GM23248 (cell line): Measurements from ENCODE around the gene TOP3A. TPM values are rescaled to one million over a fixed set of nuclear protein-coding genes. Genes with fewer than 3 reads are reported as not detected.

ENCODE experiments used
- DNase-seq: peaks from one replicate; pipeline ENCODE4 v3.0.0-alpha.2; 2015
- H2AFZ ChIP-seq: fragments of 200-600 bp; sonication (generic); 2 replicates; pipeline ENCODE4 v1.6.1; 2016; ENCODE audit warnings: antibody characterized with exemption
- H3F3A ChIP-seq: fragments of 200-600 bp; sonication (generic); 2 replicates; pipeline ENCODE4 v1.6.1; 2016; ENCODE audit warnings: mild to moderate bottlenecking, antibody characterized with exemption, mixed run types; ENCODE audit not compliant: insufficient read depth
- H3K27ac ChIP-seq: fragments of 200-600 bp; sonication (generic); 2 replicates; pipeline ENCODE4 v1.5.1; 2016; ENCODE audit warnings: mild to moderate bottlenecking
- H3K27me3 ChIP-seq: fragments of 200-600 bp; sonication (generic); replicated peaks from 2 replicates; pipeline ENCODE4 v1.6.1; 2016; ENCODE audit warnings: mild to moderate bottlenecking; ENCODE audit not compliant: insufficient read depth
- H3K36me3 ChIP-seq: fragments of 200-600 bp; sonication (generic); 2 replicates; pipeline ENCODE4 v1.6.1; 2016; ENCODE audit warnings: low read depth, mild to moderate bottlenecking
- H3K4me1 ChIP-seq: fragments of 200-600 bp; sonication (generic); 2 replicates; pipeline ENCODE4 v1.6.1; 2016; ENCODE audit warnings: mild to moderate bottlenecking; ENCODE audit not compliant: insufficient read depth
- H3K4me2 ChIP-seq: fragments of 200-600 bp; sonication (generic); one replicate; pipeline ENCODE4 v1.6.1; 2016; ENCODE audit warnings: mild to moderate bottlenecking; ENCODE audit not compliant: unreplicated experiment
- H3K4me3 ChIP-seq: fragments of 200-600 bp; sonication (generic); 2 replicates; pipeline ENCODE4 v1.5.1; 2016; ENCODE audit warnings: mild to moderate bottlenecking
- H3K79me2 ChIP-seq: fragments of 200-600 bp; sonication (generic); 2 replicates; pipeline ENCODE4 v1.6.1; 2016; ENCODE audit warnings: mild to moderate bottlenecking; ENCODE audit not compliant: insufficient read depth
- H3K9ac ChIP-seq: fragments of 200-600 bp; sonication (generic); 2 replicates; pipeline ENCODE4 v1.6.1; 2016; ENCODE audit warnings: mild to moderate bottlenecking
- H3K9me2 ChIP-seq: fragments of 200-600 bp; sonication (generic); 2 replicates; pipeline ENCODE4 v1.6.1; 2016; ENCODE audit warnings: mixed run types, mild to moderate bottlenecking, moderate library complexity; ENCODE audit not compliant: insufficient read depth
- H3K9me3 ChIP-seq: fragments of 200-600 bp; sonication (generic); one replicate; pipeline ENCODE4 v1.6.1; 2017; ENCODE audit warnings: low read depth
- H4K20me1 ChIP-seq: fragments of 200-600 bp; sonication (generic); 2 replicates; pipeline ENCODE4 v1.6.0; 2016; ENCODE audit not compliant: insufficient read depth
- EZH2 ChIP-seq: fragments of 200-600 bp; sonication (generic); IDR thresholded peaks from 2 replicates; pipeline ENCODE4 v1.6.1; 2018; ENCODE audit warnings: antibody characterized with exemption, mild to moderate bottlenecking; ENCODE audit not compliant: insufficient read depth, poor library complexity, severe bottlenecking
- EZH2phosphoT487 ChIP-seq: fragments of 200-600 bp; sonication (generic); IDR thresholded peaks from 2 replicates; pipeline ENCODE4 v1.6.1; 2018; ENCODE audit warnings: antibody characterized with exemption, moderate library complexity, mild to moderate bottlenecking, low read depth; ENCODE audit not compliant: insufficient read depth
- WGBS, 2 experiments: methylation state at CpG; one replicate each; pipeline ENCODE4 v1.1.6; 2015 to 2017; ENCODE audit warnings: low lambda C conversion rate in 2 of 2, low coverage in 1 of 2; ENCODE audit errors: missing lambda C conversion rate in 2 of 2; 5-methylcytosine and 5-hydroxymethylcytosine counted together
- in situ Hi-C: fragments of 300-500 bp; cut with MboI; formaldehyde crosslinking; loops from 2 replicates; pipeline ENCODE4 v1.15.0; 2020
- polyA plus RNA-seq: library from polyadenylated mRNA; unstranded; fragments of >200 nt; fragmentation: Nextera tagmentation; extraction: Ambion mirVana; gene quantifications from 2 replicates; pipeline ENCODE4 v1.2.1, GENCODE V29; 2016
- total RNA-seq: library from RNA; depleted of rRNA; stranded (reverse); fragments of >200 nt; shearing (Covaris generic); gene quantifications from 2 replicates; pipeline ENCODE4 v1.2.3, GENCODE V29; 2014

The TOP3A gene
- total and polyA plus RNA-seq, 2 experiments from 2014 or later = 12.2 to 47.1 TPM

DNA sequence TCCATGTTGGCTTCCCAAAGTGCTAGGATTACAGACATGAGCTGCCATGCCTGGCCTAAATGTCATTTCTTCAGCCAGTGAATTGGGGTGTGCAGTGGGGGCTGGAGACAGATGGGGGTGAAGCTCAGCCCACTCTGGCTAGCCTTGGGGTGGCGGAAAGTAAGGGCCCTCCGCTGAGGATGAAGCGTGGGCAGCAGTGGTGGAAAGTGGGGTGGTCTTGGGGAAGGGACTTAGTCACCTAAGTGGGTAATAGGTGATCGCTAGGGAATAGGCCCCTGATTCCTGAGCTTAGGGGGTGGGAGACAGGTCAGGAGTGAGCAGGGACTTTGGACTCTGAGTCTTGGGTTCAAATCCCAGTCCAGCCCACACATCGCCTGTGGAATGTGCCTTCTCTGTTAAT is 87.2 kb downstream of the TOP3A start:
- Histone ChIP-seq H3K9me3 (no peaks in the 10 kb centered on the region), H3F3A (no peaks in the 10 kb centered on the region), H3K36me3 (no peaks in the 10 kb centered on the region), H3K4me2 (no peak overlapping the region), H3K27ac (no peak overlapping the region), H4K20me1 (no peaks in the 10 kb centered on the region), H3K9me2 (no peaks in the 10 kb centered on the region), H3K27me3 (no peaks in the 10 kb centered on the region), H2AFZ (no peak overlapping the region), H3K4me1 (peaks cover 10% of the 10 kb centered on the region; the same call in 1 of the 2 replicates), H3K79me2 (peaks cover 55% of the 10 kb centered on the region), H3K9ac (no peak overlapping the region), H3K4me3 (no peak overlapping the region)
- in situ Hi-C loops = no loop called here
- no peak for DNase-seq
- TF ChIP-seq EZH2phosphoT487 = no peak
- TF ChIP-seq EZH2 = no peak
- 96 to 97% methylated on average over 5 of the region's 5 CpGs for WGBS, 2 experiments

DNA sequence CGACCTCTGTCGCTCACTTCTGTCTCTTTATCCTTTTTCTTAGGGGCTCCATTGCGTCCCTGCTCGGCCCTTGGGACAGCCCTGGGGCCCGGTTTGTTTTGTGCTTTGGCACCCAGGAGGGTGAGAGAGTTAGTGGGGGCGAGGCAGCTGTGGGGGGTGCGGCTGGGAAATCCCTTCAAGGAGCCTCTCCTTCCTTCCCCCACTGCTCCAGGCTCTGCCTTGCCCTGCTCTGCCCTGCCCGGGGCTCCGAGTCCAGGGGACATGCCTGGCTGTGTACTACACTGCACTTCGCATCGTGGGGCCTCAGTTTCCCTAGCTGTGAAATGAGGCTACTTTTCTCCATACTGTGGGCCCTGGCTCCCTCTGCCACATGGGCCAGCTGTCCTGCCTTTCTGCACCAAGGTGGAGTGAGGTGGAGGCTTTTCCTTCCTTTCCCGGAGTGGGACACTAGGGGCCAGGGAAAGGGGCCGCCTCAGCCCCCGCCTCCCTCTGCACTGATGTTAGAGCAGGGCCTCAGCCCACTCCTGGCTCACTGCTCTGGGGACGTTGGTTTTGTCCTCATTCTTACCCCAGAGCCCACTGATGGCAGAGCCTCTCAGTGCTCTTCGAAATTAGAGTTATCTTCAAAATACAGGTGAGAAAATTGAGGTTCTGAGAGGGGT is 88.4 kb downstream of the TOP3A start:
- H3K9me2 ChIP-seq = no peaks in the 10 kb centered on the region
- H3K9me3 ChIP-seq = no peaks in the 10 kb centered on the region
- H3K4me1 ChIP-seq = peaks cover 10% of the 10 kb centered on the region; the same call in 1 of the 2 replicates
- peaks cover 53% of the 10 kb centered on the region for H3K79me2 ChIP-seq
- no peaks in the 10 kb centered on the region for H4K20me1 ChIP-seq
- peaks cover 1% of the 10 kb centered on the region for H3F3A ChIP-seq
- peak overlapping the region; percentile 35; the same call in 1 of the 2 replicates for H3K27ac ChIP-seq
- H3K9ac ChIP-seq = peak overlapping the region; percentile 89
- no peaks in the 10 kb centered on the region for H3K36me3 ChIP-seq
- in situ Hi-C loops = no loop called here
- 17 to 19% methylated on average over 13 to 16 of the region's 16 CpGs for WGBS, 2 experiments
- peak overlapping the region; percentile 100 for H3K4me2 ChIP-seq
- H3K27me3 ChIP-seq = no peaks in the 10 kb centered on the region
- TF ChIP-seq EZH2 = no peak
- no peak for TF ChIP-seq EZH2phosphoT487
- peak overlapping the region; percentile 100 for H3K4me3 ChIP-seq
- peak overlapping the region; percentile 93 for H2AFZ ChIP-seq
- peak; percentile 49 for DNase-seq

DNA sequence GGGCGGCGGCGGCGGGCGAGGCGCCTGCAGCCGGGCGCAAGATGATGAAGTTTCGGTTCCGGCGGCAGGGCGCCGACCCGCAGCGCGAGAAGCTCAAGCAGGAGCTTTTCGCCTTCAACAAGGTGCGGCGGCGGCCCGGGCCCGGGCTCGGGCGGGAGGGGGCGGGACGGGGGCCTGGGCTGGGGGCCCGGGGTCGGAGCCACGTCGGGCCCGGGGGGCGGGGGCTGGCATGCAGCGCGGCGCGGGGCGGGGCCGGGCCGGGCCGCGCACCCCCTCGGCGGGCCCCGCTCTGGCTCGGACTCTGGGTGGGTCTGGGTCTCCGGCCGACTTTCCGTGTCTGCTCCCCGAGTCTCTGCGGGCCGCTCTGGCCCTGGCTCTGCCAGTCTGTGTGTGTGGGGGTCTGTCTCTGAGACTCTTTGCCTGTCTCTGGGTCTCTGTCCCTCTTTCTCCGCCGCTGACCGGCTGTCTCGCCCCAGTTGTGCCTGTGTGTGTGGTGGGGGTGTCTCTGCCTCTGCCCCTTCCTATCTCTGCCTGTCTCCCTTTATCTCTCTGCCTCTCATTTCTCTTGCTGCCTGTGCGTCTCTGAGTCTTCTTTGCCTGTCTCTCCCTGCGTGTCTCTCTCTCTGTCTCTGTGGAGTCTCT is 89.0 kb downstream of the TOP3A start:
- Histone ChIP-seq H3K4me2 (peak overlapping the region; percentile 100), H3K4me1 (peaks cover 17% of the 10 kb centered on the region), H3K27ac (peak overlapping the region; percentile 35; the same call in 1 of the 2 replicates), H3F3A (peaks cover 5% of the 10 kb centered on the region), H3K9me2 (no peaks in the 10 kb centered on the region), H4K20me1 (no peaks in the 10 kb centered on the region), H3K27me3 (no peaks in the 10 kb centered on the region), H2AFZ (peak overlapping the region; percentile 93), H3K9me3 (no peaks in the 10 kb centered on the region), H3K4me3 (peak overlapping the region; percentile 100), H3K9ac (peak overlapping the region; percentile 89), H3K36me3 (no peaks in the 10 kb centered on the region), H3K79me2 (peaks cover 47% of the 10 kb centered on the region)
- WGBS, 2 experiments = 1% methylated on average over 18 to 23 of the region's 57 CpGs
- in situ Hi-C loops = no loop called here
- TF ChIP-seq EZH2phosphoT487 = no peak
- no peak for TF ChIP-seq EZH2
- no peak for DNase-seq

DNA sequence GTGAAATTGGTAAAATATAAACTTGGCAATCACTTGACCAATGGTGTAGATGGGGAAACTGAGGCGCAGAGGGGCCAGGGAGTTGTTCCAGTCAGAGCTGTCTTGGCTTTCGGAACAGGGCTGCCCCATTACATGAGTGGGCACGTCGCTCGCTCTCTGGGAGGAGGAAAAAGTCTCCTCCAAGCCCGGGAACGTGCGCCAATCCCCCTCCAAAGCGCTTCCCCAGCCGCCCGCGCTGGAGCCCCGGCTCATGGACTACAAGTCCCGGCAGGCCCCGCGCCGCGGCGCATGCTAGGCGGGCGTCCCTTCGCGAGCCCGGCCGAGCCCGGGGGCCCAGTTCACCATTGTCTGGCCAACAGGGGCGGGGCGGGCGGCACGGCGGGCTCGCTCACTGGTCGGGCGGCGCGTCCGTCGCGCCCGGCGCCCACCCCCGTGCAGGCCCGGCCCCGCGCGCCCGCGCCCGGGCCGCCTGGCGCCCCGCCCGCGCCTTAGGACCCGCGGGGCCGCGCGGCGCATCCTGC is 89.6 kb downstream of the TOP3A start, which contains the start of gene LLGL1:
TSS of gene LLGL1 (plus strand) at position 515 of the 521 bp plus-strand sequence. CDS start 48 bp downstream, outside the sequence.
- H3K4me1 ChIP-seq = peaks cover 21% of the 10 kb centered on the region
- H3K9me2 ChIP-seq = no peaks in the 10 kb centered on the region
- in situ Hi-C loops = no loop called here
- WGBS, 2 experiments = 1 to 2% methylated on average over 24 to 41 of the region's 60 CpGs
- H3K4me2 ChIP-seq = peak within 1 kb of the TSS; percentile 100
- peak within 1 kb of the TSS; percentile 89 for H3K9ac ChIP-seq
- peak; percentile 99 for DNase-seq
- H3K36me3 ChIP-seq = no peaks in the 10 kb centered on the region
- TF ChIP-seq EZH2 (no peak), EZH2phosphoT487 (no peak)
- H3K9me3 ChIP-seq = no peaks in the 10 kb centered on the region
- peaks cover 5% of the 10 kb centered on the region for H3F3A ChIP-seq
- peak within 1 kb of the TSS; percentile 100 for H3K4me3 ChIP-seq
- peaks cover 44% of the 10 kb centered on the region for H3K79me2 ChIP-seq
- H2AFZ ChIP-seq = peak within 1 kb of the TSS; percentile 93
- H3K27me3 ChIP-seq = no peaks in the 10 kb centered on the region
- no peaks in the 10 kb centered on the region for H4K20me1 ChIP-seq
- peak within 1 kb of the TSS; percentile 35; the same call in 1 of the 2 replicates for H3K27ac ChIP-seq
